Esophagus (tissue), 2 donors: ENCODE data around the gene THSD4. TPM values are rescaled to one million over a fixed set of nuclear protein-coding genes. Genes with fewer than 3 reads are reported as not detected.

Experiments used
- H3K27ac ChIP-seq, 2 donors: one replicate each; pipeline ENCODE4 v1.5.1; 2013; ENCODE audit warnings: low read depth in 2 of 2, mild to moderate bottlenecking in 2 of 2, inconsistent platforms in 1 of 2, low read length in 1 of 2, moderate library complexity in 1 of 2
- H3K27me3 ChIP-seq, 2 donors: one replicate each; pipeline ENCODE4 v1.6.1; 2013; ENCODE audit warnings: low read length in 2 of 2, control low read depth in 1 of 2, mild to moderate bottlenecking in 1 of 2; ENCODE audit not compliant: insufficient read depth in 2 of 2, control insufficient read depth in 1 of 2
- H3K36me3 ChIP-seq, 2 donors: one replicate each; pipeline ENCODE4 v1.6.1; 2013; ENCODE audit warnings: low read length in 1 of 2; ENCODE audit not compliant: control insufficient read depth in 2 of 2, insufficient read depth in 2 of 2
- H3K4me1 ChIP-seq, 2 donors: one replicate each; pipeline ENCODE4 v1.6.1; 2013; ENCODE audit warnings: low read length in 1 of 2; ENCODE audit not compliant: control insufficient read depth in 2 of 2, insufficient read depth in 2 of 2
- H3K4me3 ChIP-seq, 2 donors: one replicate each; pipeline ENCODE4 v1.5.1; 2013; ENCODE audit warnings: low read length in 2 of 2, mild to moderate bottlenecking in 2 of 2, low read depth in 1 of 2, moderate library complexity in 1 of 2
- H3K9me3 ChIP-seq, 2 donors: one replicate each; pipeline ENCODE4 v1.6.1; 2013; ENCODE audit warnings: mild to moderate bottlenecking in 2 of 2, low read depth in 1 of 2, low read length in 1 of 2, moderate library complexity in 1 of 2; ENCODE audit not compliant: control insufficient read depth in 2 of 2, insufficient read depth in 1 of 2
- WGBS, 2 donors: extraction: QIAGEN DNeasy Blood & Tissue Kit; methylation state at CpG; one replicate each; pipeline ENCODE4 v1.1.7; 2013; 5-methylcytosine and 5-hydroxymethylcytosine counted together
- polyA plus RNA-seq, 2 donors: library from polyadenylated mRNA; stranded (reverse); fragments of 200-250 nt; gene quantifications; one replicate each; pipeline ENCODE4 v1.2.3, GENCODE V29; 2013
- donor health status: healthy with polysubstance abuse.
- donor health status: Bipolar disorder and iron deficiency.

THSD4 gene
- polyA plus RNA-seq, 2 donors: 34.1 to 49.7 TPM

DNA sequence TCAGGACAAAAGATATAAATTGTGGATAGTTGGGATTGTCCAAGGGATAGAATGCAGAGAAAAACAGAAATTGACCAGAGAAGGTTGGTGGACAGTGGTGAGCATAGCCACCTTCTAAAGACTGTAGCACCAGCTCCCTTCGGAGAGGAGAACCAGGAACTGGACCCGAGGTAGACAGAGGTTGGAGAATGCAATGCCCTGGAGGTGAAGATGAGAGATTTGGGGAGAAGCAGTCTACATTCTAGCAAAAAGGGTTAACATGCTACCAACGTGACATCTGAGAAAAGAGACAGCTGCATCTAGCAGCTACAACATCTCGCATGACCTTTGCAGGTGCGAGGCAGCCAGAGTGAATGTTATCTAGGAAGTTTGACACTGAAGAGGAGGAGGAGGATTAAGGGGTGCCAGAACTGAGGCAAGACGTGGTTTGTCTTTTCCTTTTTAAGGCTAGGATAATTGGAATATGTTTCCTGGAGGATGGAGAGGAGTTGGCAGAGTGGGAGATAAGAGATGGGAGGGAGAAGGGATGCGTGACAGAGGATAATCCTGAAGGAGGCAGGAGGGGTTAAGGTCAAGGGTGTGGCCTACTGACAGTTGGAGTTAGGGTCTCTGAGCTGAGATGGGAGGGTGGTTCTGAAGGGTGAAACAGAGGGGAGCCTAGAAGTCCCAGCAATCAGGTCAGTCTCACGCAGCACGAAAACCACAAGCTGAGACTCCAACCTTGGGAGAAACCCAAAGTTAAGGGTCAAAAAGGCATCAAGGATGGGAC, 591.4 kb downstream of the THSD4 start:
- Histone ChIP-seq H3K27ac (peak overlapping the region; percentile 59 to 65), H3K4me1 (peaks cover 3 to 11% of the 10 kb centered on the region in 2 donors)
- 59 to 62% methylated on average over 9 of the region's 9 CpGs for WGBS, 2 donors

DNA sequence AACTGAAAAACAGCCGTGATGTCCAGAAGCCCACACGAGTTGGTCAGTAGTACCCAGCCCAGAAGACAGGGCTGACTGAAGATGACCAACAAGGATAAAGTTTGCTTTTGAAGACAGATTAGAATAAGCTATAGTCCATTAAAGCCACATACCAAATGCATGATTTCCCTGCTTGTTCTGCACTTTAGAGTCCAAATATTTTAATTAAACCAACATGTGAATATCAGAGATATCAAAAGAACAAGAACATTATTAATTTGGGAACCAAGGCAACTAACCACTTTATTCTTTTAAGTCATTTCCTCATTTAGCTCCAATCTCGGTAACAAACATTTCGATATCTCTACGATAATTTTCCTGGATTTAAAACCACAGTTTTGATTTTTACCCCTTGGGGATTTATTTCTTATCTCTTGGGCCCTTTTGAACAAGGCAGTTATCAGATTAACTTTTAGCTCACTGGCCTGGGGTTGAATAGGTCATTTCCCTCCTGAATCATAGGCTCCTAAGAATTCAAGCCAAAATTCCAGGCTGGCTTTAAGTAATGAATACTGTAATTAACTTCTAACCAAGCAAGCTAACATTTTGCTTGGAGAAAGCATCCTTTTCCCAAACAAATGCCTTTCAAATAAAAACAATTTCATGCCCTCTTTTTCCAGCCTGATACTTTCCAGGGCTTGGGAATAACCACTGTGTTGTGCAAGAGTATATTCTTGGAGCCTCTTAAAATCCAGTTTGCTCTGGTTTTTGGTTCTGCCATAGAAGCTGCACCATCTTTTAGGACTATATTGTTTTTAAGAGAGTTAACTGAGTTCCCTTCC, 592.2 kb downstream of the THSD4 start:
- peaks cover 2 to 8% of the 10 kb centered on the region in 2 donors for H3K36me3 ChIP-seq
- H3K9me3 ChIP-seq: no peaks in the 10 kb centered on the region
- no peaks in the 10 kb centered on the region for H3K27me3 ChIP-seq
- H3K4me1 ChIP-seq: peaks cover 3 to 11% of the 10 kb centered on the region in 2 donors
- no peak overlapping the region for H3K4me3 ChIP-seq
- 44 to 45% methylated on average over 5 of the region's 5 CpGs for WGBS, 2 donors
- peak overlapping the region in 1 of 2 donors; percentile 65 for H3K27ac ChIP-seq

More for the DNA sequence above, 591.4 kb downstream of the THSD4 start:
- no peak overlapping the region for H3K4me3 ChIP-seq
- no peaks in the 10 kb centered on the region for H3K9me3 ChIP-seq
- no peaks in the 10 kb centered on the region for H3K27me3 ChIP-seq
- peaks cover 2 to 9% of the 10 kb centered on the region in 2 donors for H3K36me3 ChIP-seq

DNA sequence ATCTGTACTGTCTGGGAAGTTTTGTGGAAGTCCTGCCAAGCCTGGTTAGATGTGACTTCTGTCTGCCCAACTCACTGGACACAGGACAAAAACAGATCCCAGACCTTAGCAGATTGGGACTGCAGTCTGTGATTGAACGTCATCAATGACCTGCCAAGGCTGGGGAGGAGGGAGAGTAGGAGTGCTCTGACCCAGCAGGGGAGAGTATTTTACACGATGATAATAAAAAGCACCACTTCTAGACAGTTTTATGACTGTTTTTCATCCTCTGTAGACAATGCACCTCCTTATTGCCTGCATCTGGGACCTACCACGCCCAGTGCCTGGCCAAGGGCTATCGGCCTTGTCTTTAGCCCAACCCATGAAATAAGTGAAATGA, 592.8 kb downstream of the THSD4 start:
- Histone ChIP-seq H3K4me3 (no peak overlapping the region), H3K9me3 (no peaks in the 10 kb centered on the region), H3K27ac (peak overlapping the region; percentile 33 to 48), H3K27me3 (no peaks in the 10 kb centered on the region), H3K4me1 (peaks cover 3 to 11% of the 10 kb centered on the region in 2 donors), H3K36me3 (peaks cover 2 to 6% of the 10 kb centered on the region in 2 donors)
- 47 to 48% methylated on average over 4 of the region's 4 CpGs for WGBS, 2 donors

DNA sequence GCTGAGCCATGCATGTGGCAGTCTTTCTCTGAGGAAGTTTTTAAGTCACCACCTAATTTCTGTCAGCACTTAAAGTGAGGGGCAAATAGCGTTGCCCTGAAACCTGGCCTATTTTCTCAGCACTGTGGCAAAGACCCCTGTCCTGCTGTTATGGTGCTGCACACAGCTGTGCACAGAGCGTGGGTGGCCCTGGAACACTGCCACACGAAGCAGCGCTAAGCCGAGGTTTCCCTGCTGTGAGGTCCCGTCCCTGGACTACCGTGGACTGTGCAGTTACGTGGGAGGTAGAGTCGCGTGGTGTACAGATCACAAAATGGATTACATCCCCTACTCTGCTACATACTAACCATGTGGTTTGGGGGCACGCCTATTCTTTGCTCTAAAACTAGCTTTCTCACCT, 593.5 kb downstream of the THSD4 start:
- Histone ChIP-seq H3K36me3 (peaks cover 2 to 6% of the 10 kb centered on the region in 2 donors), H3K27ac (peak overlapping the region; percentile 31 to 52), H3K9me3 (no peaks in the 10 kb centered on the region), H3K4me1 (peaks cover 3 to 11% of the 10 kb centered on the region in 2 donors), H3K4me3 (peak overlapping the region in 1 of 2 donors; percentile 13), H3K27me3 (no peaks in the 10 kb centered on the region)
- WGBS, 2 donors: 55 to 66% methylated on average over 11 of the region's 11 CpGs

DNA sequence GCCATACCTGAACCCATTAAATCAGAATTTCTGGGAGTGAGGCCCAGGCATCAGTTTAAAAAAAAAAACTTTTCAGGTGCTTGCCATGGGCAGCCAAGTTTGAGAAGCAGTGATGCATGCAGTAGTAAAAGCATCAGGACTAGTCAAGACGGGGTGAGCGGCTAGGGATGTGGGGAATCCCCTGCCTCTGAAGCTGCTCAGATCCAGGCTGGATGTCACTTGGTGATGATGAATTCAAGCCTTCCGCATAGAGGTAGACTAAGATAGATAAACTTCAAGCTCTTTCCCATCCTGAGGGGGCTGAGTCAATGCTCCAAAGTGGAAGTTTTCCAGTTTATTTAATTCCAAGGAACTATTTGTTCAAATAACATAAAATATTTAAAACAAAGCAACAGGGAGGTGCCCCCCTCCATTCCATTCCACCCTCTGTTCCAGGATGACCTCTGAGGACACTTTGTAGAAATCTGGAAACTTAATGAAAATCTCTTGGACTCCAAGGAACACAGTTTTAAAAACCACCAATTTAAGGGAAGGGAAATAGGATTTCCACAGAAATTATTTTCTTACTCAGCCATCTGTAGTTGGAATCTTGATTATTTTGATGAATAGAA, 594.6 kb downstream of the THSD4 start:
- Histone ChIP-seq H3K4me3 (no peak overlapping the region), H3K27me3 (no peaks in the 10 kb centered on the region), H3K27ac (no peak overlapping the region), H3K4me1 (peaks cover 3 to 11% of the 10 kb centered on the region in 2 donors), H3K9me3 (no peaks in the 10 kb centered on the region), H3K36me3 (peaks cover 2 to 6% of the 10 kb centered on the region in 2 donors)
- 35 to 57% methylated on average over 3 of the region's 3 CpGs for WGBS, 2 donors

DNA sequence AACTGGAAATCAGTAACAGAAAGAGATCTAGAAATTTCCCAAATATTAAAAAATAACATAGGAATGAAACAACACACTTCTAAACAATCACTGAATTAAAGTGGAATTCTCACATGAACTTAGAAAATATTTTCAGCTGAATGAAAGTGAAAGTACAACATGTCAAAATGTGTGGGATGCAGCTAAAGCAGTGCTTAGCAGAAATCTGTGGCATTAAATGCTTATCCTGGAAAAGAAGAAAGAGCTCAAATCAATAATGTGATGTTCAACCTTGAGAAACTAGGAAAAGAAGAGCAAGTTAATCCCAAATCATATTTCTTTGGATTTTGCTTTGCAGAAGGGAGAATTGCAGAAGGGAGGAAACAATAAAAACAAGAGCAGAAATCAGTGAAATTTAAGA, 596.9 kb downstream of the THSD4 start:
- H3K4me3 ChIP-seq: no peak overlapping the region
- no peak overlapping the region for H3K27ac ChIP-seq
- H3K4me1 ChIP-seq: peaks cover 0 to 7% of the 10 kb centered on the region in 2 donors
- H3K27me3 ChIP-seq: no peaks in the 10 kb centered on the region
- no peaks in the 10 kb centered on the region for H3K9me3 ChIP-seq
- H3K36me3 ChIP-seq: peaks cover 0 to 3% of the 10 kb centered on the region in 2 donors

DNA sequence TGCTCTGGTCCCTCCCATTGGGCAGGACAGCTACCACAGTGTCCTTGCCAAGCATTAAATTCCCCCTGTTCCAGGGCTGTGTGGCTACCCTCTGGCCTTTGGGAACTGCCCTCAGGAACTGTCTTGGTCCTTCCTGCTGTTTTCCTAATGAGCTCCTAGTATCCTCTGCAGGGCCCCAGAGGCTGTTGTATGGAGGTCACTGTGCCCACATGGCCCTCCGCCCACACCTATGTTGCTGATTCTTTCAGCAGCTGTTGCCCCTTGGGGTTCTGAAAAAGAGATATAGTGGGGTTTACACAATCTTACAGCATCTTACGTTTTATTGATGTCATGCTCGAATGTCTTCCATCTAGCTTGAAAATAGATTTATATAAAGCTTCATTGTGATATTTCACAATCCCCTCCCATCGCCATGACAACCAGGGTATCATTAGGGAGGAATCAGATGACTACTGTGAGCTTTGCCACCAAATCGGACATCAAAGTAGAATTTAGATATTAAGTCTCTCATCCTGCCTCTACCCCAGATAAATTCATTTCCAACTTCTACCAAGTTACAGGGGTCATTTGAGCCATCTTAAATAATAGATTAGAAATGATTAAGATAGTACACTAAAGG, 598.0 kb downstream of the THSD4 start:
- Histone ChIP-seq H3K4me3 (no peak overlapping the region), H3K27me3 (no peaks in the 10 kb centered on the region), H3K27ac (no peak overlapping the region), H3K9me3 (no peaks in the 10 kb centered on the region), H3K4me1 (peaks cover 0 to 3% of the 10 kb centered on the region in 2 donors), H3K36me3 (peaks cover 0 to 3% of the 10 kb centered on the region in 2 donors)
- 72 to 76% methylated on average over 5 of the region's 5 CpGs for WGBS, 2 donors

DNA sequence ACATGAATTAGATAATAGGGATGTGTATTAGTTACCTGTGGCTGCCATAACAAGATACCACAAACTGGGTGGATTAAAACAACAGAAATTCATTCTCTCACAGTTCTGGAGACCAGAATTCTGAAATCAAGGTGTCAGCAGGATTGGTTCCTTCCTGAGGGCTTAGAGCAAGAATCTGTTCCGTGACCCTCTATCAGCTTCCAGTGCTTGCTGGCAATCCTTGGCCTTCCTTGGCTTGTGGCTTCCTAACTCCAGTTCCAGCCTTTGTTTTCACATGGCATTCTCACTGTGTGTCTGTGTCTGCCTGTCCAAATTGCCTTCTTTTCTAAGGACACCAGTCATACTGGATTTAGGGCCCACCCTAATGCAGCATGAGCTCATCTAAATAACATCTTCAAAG, 600.6 kb downstream of the THSD4 start:
- Histone ChIP-seq H3K27ac (peak overlapping the region in 1 of 2 donors; percentile 55), H3K9me3 (no peaks in the 10 kb centered on the region), H3K4me1 (no peaks in the 10 kb centered on the region)

DNA sequence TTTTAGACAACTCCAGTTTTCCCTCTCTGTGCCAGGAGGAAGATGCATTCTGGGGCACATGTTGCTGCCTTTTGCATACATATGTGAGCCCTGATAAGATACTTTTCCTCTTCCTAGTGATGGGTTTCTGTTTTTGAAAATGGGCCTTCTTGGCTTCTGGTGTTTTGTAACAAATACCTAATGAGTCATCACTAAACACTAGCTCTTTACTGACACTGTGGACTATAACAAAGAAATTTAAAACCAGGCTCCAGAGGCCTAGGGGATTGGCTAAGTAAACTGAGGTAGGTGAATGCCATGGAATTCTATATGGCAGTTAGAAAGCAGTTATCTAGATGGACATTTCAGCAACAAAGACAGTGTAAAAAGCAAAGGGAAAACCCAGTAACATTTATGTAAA, 601.7 kb downstream of the THSD4 start:
- Histone ChIP-seq H3K4me1 (no peaks in the 10 kb centered on the region), H3K9me3 (no peaks in the 10 kb centered on the region), H3K27me3 (no peaks in the 10 kb centered on the region), H3K4me3 (no peak overlapping the region), H3K27ac (no peak overlapping the region), H3K36me3 (no peaks in the 10 kb centered on the region)

More for the DNA sequence above, 600.6 kb downstream of the THSD4 start:
- Histone ChIP-seq H3K27me3 (no peaks in the 10 kb centered on the region), H3K4me3 (no peak overlapping the region), H3K36me3 (no peaks in the 10 kb centered on the region)
- 59 to 88% methylated on average over 1 of the region's 1 CpG for WGBS, 2 donors
